MM.1S (cell line): ENCODE data around the gene SHKBP1.

Experiments used
- DNase-seq: peaks from one replicate; pipeline ENCODE4 v3.0.0-alpha.2; 2015
- H2AFZ ChIP-seq: fragments of 300-600 bp; sonication (generic); 2 replicates; pipeline ENCODE4 v1.6.0; 2016; ENCODE audit warnings: antibody characterized with exemption, low read length
- H3F3A ChIP-seq: fragments of 300-600 bp; sonication (generic); 2 replicates; pipeline ENCODE4 v1.6.1; 2016; ENCODE audit warnings: mild to moderate bottlenecking, antibody characterized with exemption, low read length, moderate library complexity, mixed read lengths; ENCODE audit not compliant: insufficient read depth
- H3K27ac ChIP-seq: fragments of 300-600 bp; sonication (generic); 2 replicates; pipeline ENCODE4 v1.5.1; 2016; ENCODE audit warnings: mild to moderate bottlenecking, low read length
- H3K27me3 ChIP-seq: fragments of 300-600 bp; sonication (generic); replicated peaks from 2 replicates; pipeline ENCODE4 v1.6.0; 2016; ENCODE audit warnings: low read length; ENCODE audit not compliant: insufficient read depth
- H3K36me3 ChIP-seq: fragments of 300-600 bp; sonication (generic); replicated peaks from 2 replicates; pipeline ENCODE4 v1.6.1; 2016; ENCODE audit warnings: mild to moderate bottlenecking, low read length, mixed read lengths; ENCODE audit not compliant: insufficient read depth
- H3K4me1 ChIP-seq: fragments of 300-600 bp; sonication (generic); 2 replicates; pipeline ENCODE4 v1.6.1; 2016; ENCODE audit warnings: low read length, mixed read lengths
- H3K4me2 ChIP-seq: fragments of 300-600 bp; sonication (generic); 2 replicates; pipeline ENCODE4 v1.6.0; 2016; ENCODE audit warnings: low read depth, low read length
- H3K4me3 ChIP-seq: fragments of 300-600 bp; sonication (generic); 2 replicates; pipeline ENCODE4 v1.5.1; 2016; ENCODE audit warnings: low read length, mixed read lengths
- H3K79me2 ChIP-seq: fragments of 300-600 bp; sonication (generic); 2 replicates; pipeline ENCODE4 v1.6.1; 2016; ENCODE audit warnings: mixed run types, low read length, mixed read lengths
- H3K9ac ChIP-seq: fragments of 300-600 bp; sonication (generic); 2 replicates; pipeline ENCODE4 v1.6.1; 2016; ENCODE audit warnings: low read length, mixed read lengths
- H3K9me2 ChIP-seq: fragments of 300-600 bp; sonication (generic); replicated peaks from 2 replicates; pipeline ENCODE4 v1.6.1; 2016; ENCODE audit warnings: mild to moderate bottlenecking, low read length, mixed read lengths; ENCODE audit not compliant: insufficient read depth
- H3K9me3 ChIP-seq: fragments of 300-600 bp; sonication (generic); replicated peaks from 2 replicates; pipeline ENCODE4 v1.6.1; 2016; ENCODE audit warnings: mild to moderate bottlenecking, low read length, mixed read lengths; ENCODE audit not compliant: insufficient read depth
- H4K20me1 ChIP-seq: fragments of 300-600 bp; sonication (generic); 2 replicates; pipeline ENCODE4 v1.6.1; 2016; ENCODE audit warnings: mild to moderate bottlenecking, low read length, moderate library complexity, mixed read lengths; ENCODE audit not compliant: insufficient read depth
- CTCF ChIP-seq: fragments of 300-600 bp; sonication (generic); IDR thresholded peaks from 2 replicates; pipeline ENCODE4 v1.5.1; 2016; ENCODE audit warnings: antibody characterized with exemption, low read length, mixed read lengths
- EZH2 ChIP-seq: fragments of 300-600 bp; sonication (generic); optimal IDR thresholded peaks from 2 replicates; pipeline ENCODE3; 2017; ENCODE audit warnings: low read depth, mild to moderate bottlenecking, antibody characterized with exemption, low read length, mixed read lengths
- EZH2phosphoT487 ChIP-seq: fragments of 300-600 bp; sonication (generic); IDR thresholded peaks from 2 replicates; pipeline ENCODE4 v1.6.1; 2018; ENCODE audit warnings: antibody characterized with exemption, low read length

The SHKBP1 gene

GRCh38 chr19:40565355-40565754 lies 11.3 kb upstream of the SHKBP1 start:
- no peak for DNase-seq
- H3K27me3 ChIP-seq = peaks cover 78% of the 10 kb centered on the region
- TF ChIP-seq CTCF (no peak), EZH2phosphoT487 (no peak), EZH2 (no peak)
- H3F3A ChIP-seq = no peaks in the 10 kb centered on the region
- no peaks in the 10 kb centered on the region for H3K36me3 ChIP-seq
- no peak overlapping the region for H3K4me2 ChIP-seq
- no peak overlapping the region for H3K9ac ChIP-seq
- no peaks in the 10 kb centered on the region for H4K20me1 ChIP-seq
- no peaks in the 10 kb centered on the region for H3K9me3 ChIP-seq
- H3K9me2 ChIP-seq = no peaks in the 10 kb centered on the region
- H3K27ac ChIP-seq = no peak overlapping the region
- no peaks in the 10 kb centered on the region for H3K79me2 ChIP-seq
- no peak overlapping the region for H2AFZ ChIP-seq
- no peaks in the 10 kb centered on the region for H3K4me1 ChIP-seq
- H3K4me3 ChIP-seq = no peak overlapping the region

- no peak overlapping the region for H3K27ac ChIP-seq
- H3K79me2 ChIP-seq = no peaks in the 10 kb centered on the region
- H2AFZ ChIP-seq = no peak overlapping the region
- H3K36me3 ChIP-seq = no peaks in the 10 kb centered on the region
- no peak overlapping the region for H3K4me3 ChIP-seq
- H3K9me2 ChIP-seq = no peaks in the 10 kb centered on the region
- TF ChIP-seq EZH2 (no peak), EZH2phosphoT487 (no peak), CTCF (no peak)
- no peaks in the 10 kb centered on the region for H4K20me1 ChIP-seq
- H3K27me3 ChIP-seq = peaks cover 71% of the 10 kb centered on the region
- DNase-seq = no peak
- H3K9ac ChIP-seq = no peak overlapping the region
- H3K4me2 ChIP-seq = no peak overlapping the region
- H3F3A ChIP-seq = no peaks in the 10 kb centered on the region
- no peaks in the 10 kb centered on the region for H3K9me3 ChIP-seq
- peaks cover 1% of the 10 kb centered on the region for H3K4me1 ChIP-seq
These were observed 10.7 kb upstream of the SHKBP1 start for GRCh38 chr19:40565910-40566495.

- Histone ChIP-seq H3K9me2 (no peaks in the 10 kb centered on the region), H2AFZ (no peak overlapping the region), H4K20me1 (no peaks in the 10 kb centered on the region), H3K4me3 (no peak overlapping the region), H3K4me1 (peaks cover 5% of the 10 kb centered on the region), H3K27ac (no peak overlapping the region), H3K4me2 (no peak overlapping the region), H3K27me3 (peaks cover 67% of the 10 kb centered on the region), H3K9ac (no peak overlapping the region), H3K79me2 (no peaks in the 10 kb centered on the region), H3F3A (no peaks in the 10 kb centered on the region), H3K36me3 (no peaks in the 10 kb centered on the region), H3K9me3 (no peaks in the 10 kb centered on the region)
- TF ChIP-seq CTCF (no peak), EZH2phosphoT487 (no peak), EZH2 (no peak)
- DNase-seq = no peak
These were observed 9.5 kb upstream of the SHKBP1 start for GRCh38 chr19:40567040-40567749.
